Activated naive CD4-positive, alpha-beta T cell treated with anti-CD3 and anti-CD28 coated beads for 36 hours (primary cell): ENCODE data around the gene PLRG1. TPM values are rescaled to one million over a fixed set of nuclear protein-coding genes. Genes with fewer than 3 reads are reported as not detected.

Experiments used
- CTCF ChIA-PET: fragments of 350-600 bp; sonication (Branson Sonifier 250); formaldehyde crosslinking; loops from one replicate; lab custom pipeline; 2021; ENCODE audit warnings: antibody characterized with exemption; lab: Charles Lee
- DNase-seq: peaks from one replicate; pipeline ENCODE4 v3.0.0-alpha.2; 2020
- H3K27ac Mint-ChIP-seq: one replicate; pipeline ENCODE4 v1.8.0; 2021; ENCODE audit warnings: mild to moderate bottlenecking, mixed read lengths
- H3K27me3 Mint-ChIP-seq: one replicate; pipeline ENCODE4 v1.8.0; 2021; ENCODE audit warnings: low read depth, mixed read lengths
- H3K36me3 Mint-ChIP-seq: one replicate; pipeline ENCODE4 v1.8.0; 2021; ENCODE audit warnings: low read depth, mixed read lengths
- H3K4me1 Mint-ChIP-seq: one replicate; pipeline ENCODE4 v1.8.0; 2021; ENCODE audit warnings: low read depth, mixed read lengths
- H3K4me3 Mint-ChIP-seq: one replicate; pipeline ENCODE4 v1.8.0; 2021; ENCODE audit warnings: mild to moderate bottlenecking, moderate library complexity, mixed read lengths
- H3K9me3 Mint-ChIP-seq: one replicate; pipeline ENCODE4 v1.8.0; 2021; ENCODE audit warnings: mixed read lengths
- intact Hi-C: fragments of 100-400 bp; cut with micrococcal nuclease; formaldehyde crosslinking; loops from one replicate; pipeline ENCODE4 v1.15.1; 2023
- total RNA-seq, 2 experiments: library from RNA; stranded (reverse); gene quantifications; one replicate each; pipeline ENCODE4 v1.2.3, GENCODE V29; 2021

Gene PLRG1
- total RNA-seq, 2 experiments from 2014 or later = 113 to 116 TPM

GRCh38 chr4:154586296-154587033, 36.3 kb upstream of the PLRG1 start:
- Mint-ChIP-seq H3K27me3 (peaks cover 4% of the 10 kb centered on the region), H3K36me3 (no peaks in the 10 kb centered on the region), H3K27ac (no peak overlapping the region), H3K4me3 (no peak overlapping the region), H3K9me3 (no peaks in the 10 kb centered on the region), H3K4me1 (no peaks in the 10 kb centered on the region)
- CTCF ChIA-PET = no interaction called here
- DNase-seq = no peak
- intact Hi-C loops = no loop called here

GRCh38 chr4:154585369-154586018, 35.3 kb upstream of the PLRG1 start:
- no peaks in the 10 kb centered on the region for H3K9me3 Mint-ChIP-seq
- no peak for DNase-seq
- no peak overlapping the region for H3K4me3 Mint-ChIP-seq
- peaks cover 4% of the 10 kb centered on the region for H3K27me3 Mint-ChIP-seq
- intact Hi-C loops = no loop called here
- no peaks in the 10 kb centered on the region for H3K36me3 Mint-ChIP-seq
- CTCF ChIA-PET = no interaction called here
- H3K4me1 Mint-ChIP-seq = no peaks in the 10 kb centered on the region
- no peak overlapping the region for H3K27ac Mint-ChIP-seq

DNA sequence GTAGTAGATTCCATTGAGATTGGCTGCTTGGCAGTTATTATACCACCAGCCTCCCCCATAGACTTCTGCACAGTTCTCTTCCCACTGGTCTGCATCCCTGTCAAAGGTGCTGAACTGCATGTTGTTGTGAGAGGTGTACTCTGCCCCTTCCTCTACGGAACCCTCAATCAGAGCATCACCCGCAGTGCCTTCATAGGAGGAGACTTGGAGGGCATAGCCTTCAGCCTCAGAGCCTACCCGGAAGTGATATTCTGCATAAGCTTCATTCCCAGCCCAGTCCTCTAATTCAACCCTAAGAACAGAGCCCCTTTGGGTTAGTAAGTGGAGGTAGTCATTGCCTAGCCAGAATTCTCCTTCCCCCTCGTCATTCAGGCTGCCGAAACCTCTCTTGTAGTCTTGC, 34.1 kb upstream of the PLRG1 start:
- H3K27me3 Mint-ChIP-seq = peaks cover 4% of the 10 kb centered on the region
- no peaks in the 10 kb centered on the region for H3K4me1 Mint-ChIP-seq
- no peak for DNase-seq
- no peaks in the 10 kb centered on the region for H3K9me3 Mint-ChIP-seq
- H3K4me3 Mint-ChIP-seq = no peak overlapping the region
- H3K27ac Mint-ChIP-seq = no peak overlapping the region
- H3K36me3 Mint-ChIP-seq = no peaks in the 10 kb centered on the region
- CTCF ChIA-PET = interaction anchor here (0.9 to 1.4 kb wide), 2 partner anchors 17 to 34 kb away, joined by 3 read pairs; no protein-coding TSS in a partner anchor
- intact Hi-C loops = no loop called here

DNA sequence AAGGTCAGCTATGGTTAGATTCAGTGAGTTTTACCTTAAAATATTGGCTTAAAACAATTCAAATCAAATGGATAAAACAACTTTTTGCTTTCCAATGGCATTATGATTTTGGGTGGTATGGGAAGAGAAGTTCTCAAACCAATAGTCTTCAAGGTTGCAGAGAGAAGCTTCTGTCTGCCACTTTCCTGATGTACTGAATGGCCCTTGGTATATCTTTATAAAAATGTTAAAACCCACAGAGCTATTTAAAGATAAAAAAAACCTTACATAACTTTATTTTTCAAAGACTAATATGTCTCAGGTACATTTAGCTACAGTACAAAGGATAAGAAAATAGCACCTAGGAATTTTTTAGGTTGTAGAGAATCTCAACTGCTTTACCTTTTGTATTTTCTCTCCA, 33.5 kb upstream of the PLRG1 start:
- H3K36me3 Mint-ChIP-seq = no peaks in the 10 kb centered on the region
- CTCF ChIA-PET = interaction anchor here (0.9 to 1.4 kb wide), 3 partner anchors 16 to 35 kb away, joined by 3 read pairs; no protein-coding TSS in a partner anchor
- H3K4me1 Mint-ChIP-seq = no peaks in the 10 kb centered on the region
- intact Hi-C loops = no loop called here
- H3K9me3 Mint-ChIP-seq = no peaks in the 10 kb centered on the region
- DNase-seq = no peak
- no peak overlapping the region for H3K4me3 Mint-ChIP-seq
- H3K27me3 Mint-ChIP-seq = peaks cover 4% of the 10 kb centered on the region
- no peak overlapping the region for H3K27ac Mint-ChIP-seq

- Mint-ChIP-seq H3K4me1 (no peaks in the 10 kb centered on the region), H3K27ac (no peak overlapping the region), H3K36me3 (no peaks in the 10 kb centered on the region), H3K27me3 (peaks cover 4% of the 10 kb centered on the region), H3K9me3 (no peaks in the 10 kb centered on the region), H3K4me3 (no peak overlapping the region)
- intact Hi-C loops = no loop called here
- DNase-seq = no peak
- CTCF ChIA-PET = interaction anchor here (0.9 to 1.3 kb wide), 3 partner anchors 16 to 25 kb away, joined by 3 read pairs; no protein-coding TSS in a partner anchor
Observed at GRCh38 chr4:154583230-154583629, 33.0 kb upstream of the PLRG1 start.

GRCh38 chr4:154582723-154583122, 32.5 kb upstream of the PLRG1 start:
- H3K4me1 Mint-ChIP-seq = no peaks in the 10 kb centered on the region
- no peak overlapping the region for H3K4me3 Mint-ChIP-seq
- no peaks in the 10 kb centered on the region for H3K9me3 Mint-ChIP-seq
- DNase-seq = no peak
- peaks cover 4% of the 10 kb centered on the region for H3K27me3 Mint-ChIP-seq
- H3K36me3 Mint-ChIP-seq = no peaks in the 10 kb centered on the region
- intact Hi-C loops = no loop called here
- H3K27ac Mint-ChIP-seq = no peak overlapping the region
- CTCF ChIA-PET = interaction anchor here (1.2 to 1.3 kb wide), 2 partner anchors 23 to 25 kb away, joined by 3 read pairs; no protein-coding TSS in a partner anchor

- Mint-ChIP-seq H3K27me3 (peaks cover 6% of the 10 kb centered on the region), H3K4me3 (no peak overlapping the region), H3K27ac (no peak overlapping the region), H3K9me3 (no peaks in the 10 kb centered on the region), H3K4me1 (no peaks in the 10 kb centered on the region), H3K36me3 (no peaks in the 10 kb centered on the region)
- no peak for DNase-seq
- intact Hi-C loops = loop anchor here (2.0 kb wide), 1 partner anchor 23 kb away; no protein-coding TSS in a partner anchor
- CTCF ChIA-PET = no interaction called here
Observed at GRCh38 chr4:154579927-154580326, 29.7 kb upstream of the PLRG1 start.

GRCh38 chr4:154578919-154579318, 28.7 kb upstream of the PLRG1 start:
- Mint-ChIP-seq H3K36me3 (no peaks in the 10 kb centered on the region), H3K4me3 (no peak overlapping the region), H3K4me1 (no peaks in the 10 kb centered on the region), H3K27ac (no peak overlapping the region), H3K9me3 (no peaks in the 10 kb centered on the region), H3K27me3 (peaks cover 8% of the 10 kb centered on the region)
- intact Hi-C loops = no loop called here
- CTCF ChIA-PET = interaction anchor here (1.0 kb wide), 1 partner anchor 15 kb away, joined by 3 read pairs; no protein-coding TSS in a partner anchor
- no peak for DNase-seq

DNA sequence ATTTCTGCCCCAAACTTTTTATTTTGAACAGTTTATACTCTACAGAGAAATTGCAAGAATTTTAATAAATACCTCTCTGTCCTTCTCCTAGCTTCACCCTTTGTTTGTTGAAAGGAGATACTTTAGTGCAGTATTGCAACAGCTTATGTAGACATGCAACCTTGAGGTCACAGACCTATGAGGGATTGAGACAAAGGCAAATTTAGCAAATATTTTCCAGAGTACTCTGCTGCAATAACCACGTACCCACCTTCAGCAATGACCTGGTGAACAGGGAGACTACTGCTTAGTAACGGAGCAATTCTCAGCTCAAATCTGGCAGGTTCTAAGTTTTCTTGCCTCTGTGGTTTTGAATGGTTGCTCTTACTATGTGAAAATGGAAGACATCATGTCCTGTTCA, 27.1 kb upstream of the PLRG1 start:
- no peak overlapping the region for H3K4me3 Mint-ChIP-seq
- H3K4me1 Mint-ChIP-seq = no peaks in the 10 kb centered on the region
- H3K27me3 Mint-ChIP-seq = peaks cover 8% of the 10 kb centered on the region
- H3K9me3 Mint-ChIP-seq = no peaks in the 10 kb centered on the region
- intact Hi-C loops = no loop called here
- no peak overlapping the region for H3K27ac Mint-ChIP-seq
- no peak for DNase-seq
- no peaks in the 10 kb centered on the region for H3K36me3 Mint-ChIP-seq
- CTCF ChIA-PET = interaction anchor here (0.9 kb wide), 1 partner anchor 42 kb away, joined by 3 read pairs; no protein-coding TSS in a partner anchor

- Mint-ChIP-seq H3K9me3 (no peaks in the 10 kb centered on the region), H3K27me3 (peaks cover 8% of the 10 kb centered on the region), H3K27ac (no peak overlapping the region), H3K36me3 (no peaks in the 10 kb centered on the region), H3K4me1 (no peaks in the 10 kb centered on the region), H3K4me3 (no peak overlapping the region)
- DNase-seq = no peak
- CTCF ChIA-PET = no interaction called here
- intact Hi-C loops = no loop called here
Observed at GRCh38 chr4:154574311-154574710, 24.1 kb upstream of the PLRG1 start.

DNA sequence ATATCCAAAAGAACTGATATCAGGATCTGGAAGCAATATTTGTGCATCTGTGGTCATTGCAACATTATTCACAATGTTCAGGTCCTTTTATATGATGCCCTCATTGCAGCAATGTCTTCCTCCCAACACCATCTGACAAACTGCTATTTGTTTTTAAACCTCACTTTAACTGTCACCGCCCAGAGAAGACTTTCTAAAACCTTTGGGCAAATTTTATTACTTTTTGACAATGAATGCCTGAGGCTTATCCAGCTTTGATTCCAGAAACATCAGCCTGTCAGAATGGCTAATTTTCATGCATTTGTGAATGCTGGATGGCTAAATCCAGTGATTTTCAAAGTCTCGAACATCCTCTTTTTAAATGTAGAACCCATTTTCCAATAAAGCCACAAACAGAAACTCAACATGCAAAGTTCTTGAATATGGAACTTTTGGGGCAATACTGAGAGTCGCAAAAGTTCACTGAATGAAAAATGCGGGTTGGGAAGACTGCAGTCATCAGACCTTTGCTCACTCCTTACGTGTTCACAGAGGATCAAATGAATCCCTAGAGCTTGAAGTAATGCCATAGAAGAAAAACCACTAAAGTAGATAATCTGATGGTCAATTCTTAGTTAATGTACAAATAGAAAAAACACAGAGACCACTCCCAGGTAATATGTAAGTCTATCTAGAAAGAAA, 23.1 kb upstream of the PLRG1 start:
- CTCF ChIA-PET = no interaction called here
- Mint-ChIP-seq H3K9me3 (no peaks in the 10 kb centered on the region), H3K27ac (no peak overlapping the region)

DNA sequence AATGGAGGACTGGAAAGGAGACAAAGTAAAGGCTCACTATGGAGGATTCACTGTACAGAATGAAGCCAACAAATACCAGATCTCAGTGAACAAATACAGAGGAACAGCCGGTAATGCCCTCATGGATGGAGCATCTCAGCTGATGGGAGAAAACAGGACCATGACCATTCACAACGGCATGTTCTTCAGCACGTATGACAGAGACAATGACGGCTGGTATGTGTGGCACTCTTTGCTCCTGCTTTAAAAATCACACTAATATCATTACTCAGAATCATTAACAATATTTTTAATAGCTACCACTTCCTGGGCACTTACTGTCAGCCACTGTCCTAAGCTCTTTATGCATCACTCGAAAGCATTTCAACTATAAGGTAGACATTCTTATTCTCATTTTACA, 19.4 kb upstream of the PLRG1 start:
- intact Hi-C loops = no loop called here
- Mint-ChIP-seq H3K36me3 (no peaks in the 10 kb centered on the region), H3K4me1 (no peaks in the 10 kb centered on the region), H3K4me3 (no peak overlapping the region), H3K9me3 (no peaks in the 10 kb centered on the region), H3K27ac (no peak overlapping the region), H3K27me3 (no peaks in the 10 kb centered on the region)
- CTCF ChIA-PET = interaction anchor here (1.0 to 1.4 kb wide), 2 partner anchors 10 to 49 kb away, joined by 3 to 6 read pairs; no protein-coding TSS in a partner anchor
- DNase-seq = no peak

More for the DNA sequence above, 23.1 kb upstream of the PLRG1 start:
- intact Hi-C loops = no loop called here
- Mint-ChIP-seq H3K4me3 (no peak overlapping the region), H3K4me1 (no peaks in the 10 kb centered on the region), H3K27me3 (peaks cover 8% of the 10 kb centered on the region), H3K36me3 (no peaks in the 10 kb centered on the region)
- no peak for DNase-seq
